OCI-LY3 (cell line): Measurements from ENCODE around the gene ADRA2B.

Source experiments
- CTCF ChIP-seq: fragments of 200-600, 300-600 bp; sonication (generic); IDR thresholded peaks from 2 replicates; pipeline ENCODE4 v1.5.1; 2014; ENCODE audit warnings: antibody characterized with exemption, low read length, low read depth
- EZH2phosphoT487 ChIP-seq: fragments of 200-600 bp; shearing (Covaris generic); IDR thresholded peaks from 2 replicates; pipeline ENCODE4 v1.6.1; 2018; ENCODE audit warnings: antibody characterized with exemption, mixed run types, low read depth

- TF ChIP-seq CTCF, result no peak
- no peak for TF ChIP-seq EZH2phosphoT487
Measured at GRCh38 chr2:96092573-96092877, 23.8 kb downstream of the ADRA2B start.
